Esophagus squamous epithelium (tissue), 4 donors: Measurements from ENCODE around the gene SLC9A8.

Source experiments
- POLR2A ChIP-seq, 4 donors: fragments of 450-650 bp; IDR thresholded peaks; one replicate each; pipeline ENCODE4 v1.6.1; 2017; ENCODE audit warnings: antibody characterized with exemption in 4 of 4, mild to moderate bottlenecking in 4 of 4, moderate library complexity in 3 of 4
- TF ChIP-seq, protein P1 (sequence below), 6 experiments: fragments of 450-650 bp in 4 of 6; fragments of 200-600 bp in 2 of 6; sonication (generic) in 2 of 6; IDR thresholded peaks; one replicate each; pipeline ENCODE4 v1.5.1; 2016 to 2019; ENCODE audit warnings: antibody characterized with exemption in 6 of 6, mild to moderate bottlenecking in 4 of 6, moderate library complexity in 4 of 6

DNA sequence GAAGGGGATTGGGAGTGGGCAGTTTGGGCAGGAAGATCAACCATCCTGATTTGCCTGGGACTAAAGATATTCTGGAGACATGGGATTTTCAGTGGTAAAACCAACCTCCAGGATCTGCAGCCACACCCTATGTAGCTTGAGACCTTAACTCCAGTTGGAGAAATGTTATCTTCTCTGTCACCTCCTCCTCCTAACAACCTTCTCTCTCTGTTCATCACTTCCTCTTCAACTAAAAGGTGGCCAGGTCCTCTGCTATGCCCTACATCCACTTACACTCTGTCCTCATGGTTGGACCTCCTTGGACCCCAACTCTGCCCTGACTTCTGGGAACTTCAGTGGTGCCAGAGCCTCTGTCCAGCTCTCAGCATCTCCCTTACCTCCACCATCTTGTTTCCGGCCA is 42.0 kb upstream of the SLC9A8 start:
- TF ChIP-seq POLR2A (IDR thresholded peaks at IDR 0.05) = no peak
- TF ChIP-seq, protein P1, sequence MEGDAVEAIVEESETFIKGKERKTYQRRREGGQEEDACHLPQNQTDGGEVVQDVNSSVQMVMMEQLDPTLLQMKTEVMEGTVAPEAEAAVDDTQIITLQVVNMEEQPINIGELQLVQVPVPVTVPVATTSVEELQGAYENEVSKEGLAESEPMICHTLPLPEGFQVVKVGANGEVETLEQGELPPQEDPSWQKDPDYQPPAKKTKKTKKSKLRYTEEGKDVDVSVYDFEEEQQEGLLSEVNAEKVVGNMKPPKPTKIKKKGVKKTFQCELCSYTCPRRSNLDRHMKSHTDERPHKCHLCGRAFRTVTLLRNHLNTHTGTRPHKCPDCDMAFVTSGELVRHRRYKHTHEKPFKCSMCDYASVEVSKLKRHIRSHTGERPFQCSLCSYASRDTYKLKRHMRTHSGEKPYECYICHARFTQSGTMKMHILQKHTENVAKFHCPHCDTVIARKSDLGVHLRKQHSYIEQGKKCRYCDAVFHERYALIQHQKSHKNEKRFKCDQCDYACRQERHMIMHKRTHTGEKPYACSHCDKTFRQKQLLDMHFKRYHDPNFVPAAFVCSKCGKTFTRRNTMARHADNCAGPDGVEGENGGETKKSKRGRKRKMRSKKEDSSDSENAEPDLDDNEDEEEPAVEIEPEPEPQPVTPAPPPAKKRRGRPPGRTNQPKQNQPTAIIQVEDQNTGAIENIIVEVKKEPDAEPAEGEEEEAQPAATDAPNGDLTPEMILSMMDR (IDR thresholded peaks at IDR 0.05) = no peak
